ENCODE measurements around the gene LRRIQ3. TPM values are rescaled to one million over a fixed set of nuclear protein-coding genes. Genes with fewer than 3 reads are reported as not detected.

The LRRIQ3 gene
- total and polyA plus RNA-seq, 12 donors: 0.98 to 6.2 (median 1.9) TPM; not detected in 1

DNA sequence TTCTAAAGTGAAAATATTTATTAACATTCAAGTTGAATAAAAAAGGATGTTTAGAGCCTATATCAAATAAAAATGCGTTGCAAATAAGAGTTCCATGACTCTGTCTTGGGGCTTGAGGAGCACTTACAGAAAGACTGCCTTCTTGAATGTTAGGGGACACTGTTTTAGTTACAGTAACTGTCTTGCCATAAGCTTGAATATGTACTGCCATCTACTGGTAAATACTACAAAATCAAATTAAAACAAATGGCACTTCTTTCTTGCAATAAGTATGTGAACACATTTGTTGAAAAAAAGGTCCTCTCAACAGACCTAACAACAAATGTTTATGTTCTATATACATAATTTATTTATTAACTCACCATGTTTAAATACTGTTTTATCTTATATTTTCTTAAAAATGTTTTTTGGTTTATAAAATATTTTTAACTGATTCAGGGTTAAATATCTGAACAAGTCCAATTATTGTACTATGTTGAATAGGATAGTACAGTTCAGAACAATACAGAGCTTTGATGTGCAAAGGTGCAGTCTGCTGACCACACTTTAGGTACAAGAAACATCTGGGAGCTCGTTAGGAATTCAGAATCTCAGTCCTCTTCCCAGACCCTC is 199.5 kb downstream of the LRRIQ3 start:
- Histone ChIP-seq H3K9me3 (replicated peaks in 1 of 3) (no peaks in the 10 kb centered on the region), H3K36me3 (replicated peaks in 1 of 2) (no peaks in the 10 kb centered on the region), H3K27ac (no peak overlapping the region), H3K27me3 (no peaks in the 10 kb centered on the region), H3K4me1 (replicated peaks in 1 of 2) (no peaks in the 10 kb centered on the region), H3K4me3 (no peak overlapping the region)
- no peak for DNase-seq
- no peak for TF ChIP-seq POLR2A (IDR thresholded peaks at IDR 0.05)
- TF ChIP-seq, protein P1, sequence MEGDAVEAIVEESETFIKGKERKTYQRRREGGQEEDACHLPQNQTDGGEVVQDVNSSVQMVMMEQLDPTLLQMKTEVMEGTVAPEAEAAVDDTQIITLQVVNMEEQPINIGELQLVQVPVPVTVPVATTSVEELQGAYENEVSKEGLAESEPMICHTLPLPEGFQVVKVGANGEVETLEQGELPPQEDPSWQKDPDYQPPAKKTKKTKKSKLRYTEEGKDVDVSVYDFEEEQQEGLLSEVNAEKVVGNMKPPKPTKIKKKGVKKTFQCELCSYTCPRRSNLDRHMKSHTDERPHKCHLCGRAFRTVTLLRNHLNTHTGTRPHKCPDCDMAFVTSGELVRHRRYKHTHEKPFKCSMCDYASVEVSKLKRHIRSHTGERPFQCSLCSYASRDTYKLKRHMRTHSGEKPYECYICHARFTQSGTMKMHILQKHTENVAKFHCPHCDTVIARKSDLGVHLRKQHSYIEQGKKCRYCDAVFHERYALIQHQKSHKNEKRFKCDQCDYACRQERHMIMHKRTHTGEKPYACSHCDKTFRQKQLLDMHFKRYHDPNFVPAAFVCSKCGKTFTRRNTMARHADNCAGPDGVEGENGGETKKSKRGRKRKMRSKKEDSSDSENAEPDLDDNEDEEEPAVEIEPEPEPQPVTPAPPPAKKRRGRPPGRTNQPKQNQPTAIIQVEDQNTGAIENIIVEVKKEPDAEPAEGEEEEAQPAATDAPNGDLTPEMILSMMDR (IDR thresholded peaks at IDR 0.05): peak in 5 of 6 experiments; percentile 18 to 55 (median 32)
- intact Hi-C loops (cut with DNase I): no loop called here
- WGBS, 4 donors: 3 to 15% (median 9%) methylated on average over 2 of the region's 2 CpGs

GRCh38 chr1:73980324-73981040 is 217.5 kb downstream of the LRRIQ3 start:
- intact Hi-C loops (cut with DNase I): no loop called here
- WGBS, 4 donors: 39 to 47% (median 44%) methylated on average over 3 of the region's 3 CpGs
- H3K4me3 ChIP-seq: no peak overlapping the region
- no peak overlapping the region for H3K27ac ChIP-seq
- TF ChIP-seq, protein P1 (IDR thresholded peaks at IDR 0.05): no peak
- no peak for TF ChIP-seq POLR2A (IDR thresholded peaks at IDR 0.05)
- H3K9me3 ChIP-seq (replicated peaks in 1 of 3): no peaks in the 10 kb centered on the region
- peak in 1 of 7 donors; percentile 1 for DNase-seq
- H3K27me3 ChIP-seq: no peaks in the 10 kb centered on the region
- H3K36me3 ChIP-seq (replicated peaks in 1 of 2): no peaks in the 10 kb centered on the region
- H3K4me1 ChIP-seq (replicated peaks in 1 of 2): no peaks in the 10 kb centered on the region

GRCh38 chr1:73979684-73980083 is 218.3 kb downstream of the LRRIQ3 start:
- intact Hi-C loops (cut with DNase I): no loop called here
- TF ChIP-seq POLR2A (IDR thresholded peaks at IDR 0.05): no peak

DNA sequence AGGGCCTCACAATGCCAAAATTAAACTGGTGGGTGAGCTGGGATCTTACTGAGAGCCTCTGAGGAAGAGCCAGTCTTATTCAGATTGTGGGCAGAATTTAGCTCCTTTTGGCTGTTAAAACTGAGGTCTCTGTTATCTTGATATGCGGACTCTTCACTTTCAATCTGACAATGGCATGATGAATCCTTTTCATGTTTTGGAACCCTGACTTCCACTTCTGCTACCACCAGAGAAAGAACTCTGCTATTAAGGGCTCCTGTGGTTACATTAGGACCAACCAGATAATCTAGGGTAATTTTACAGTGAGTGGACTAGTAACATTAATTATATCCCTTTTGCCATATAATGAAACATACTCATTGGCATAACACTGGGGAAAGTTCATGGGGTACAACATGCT is 219.0 kb downstream of the LRRIQ3 start:
- TF ChIP-seq, protein P1 (IDR thresholded peaks at IDR 0.05): no peak
- no peak for TF ChIP-seq POLR2A (IDR thresholded peaks at IDR 0.05)
- 91 to 94% (median 93%) methylated on average over 1 of the region's 1 CpG for WGBS, 4 donors
- no peaks in the 10 kb centered on the region for H3K36me3 ChIP-seq (replicated peaks in 1 of 2)
- no peak overlapping the region for H3K4me3 ChIP-seq
- H3K27ac ChIP-seq: no peak overlapping the region
- H3K27me3 ChIP-seq: no peaks in the 10 kb centered on the region
- intact Hi-C loops (cut with DNase I): no loop called here
- DNase-seq: no peak
- no peaks in the 10 kb centered on the region for H3K4me1 ChIP-seq (replicated peaks in 1 of 2)
- no peaks in the 10 kb centered on the region for H3K9me3 ChIP-seq (replicated peaks in 1 of 3)

More at GRCh38 chr1:73979684-73980083, 218.3 kb downstream of the LRRIQ3 start:
- no peaks in the 10 kb centered on the region for H3K9me3 ChIP-seq (replicated peaks in 1 of 3)
- H3K27ac ChIP-seq: no peak overlapping the region
- WGBS, 4 donors: 79 to 95% (median 84%) methylated on average over 2 of the region's 2 CpGs
- H3K4me1 ChIP-seq (replicated peaks in 1 of 2): no peaks in the 10 kb centered on the region
- no peak overlapping the region for H3K4me3 ChIP-seq
- H3K36me3 ChIP-seq (replicated peaks in 1 of 2): no peaks in the 10 kb centered on the region
- no peak for DNase-seq
- H3K27me3 ChIP-seq: no peaks in the 10 kb centered on the region

Other genes starting within 250 kb of the LRRIQ3 start
- 10 to 100 TPM in 8 of 9 donors, 1 to 10 TPM in 1; 9.1 to 26.5 (median 22.4) TPM for gene FPGT, start 66 bp upstream of the LRRIQ3 start, total RNA-seq
- 10 to 100 TPM in 1 of 3 donors, 1 to 10 TPM in 2; 5.2 to 17.2 (median 6.9) TPM for gene FPGT, start 66 bp upstream of the LRRIQ3 start, polyA plus RNA-seq
- 1 to 10 TPM in 8 of 9 donors, under 1 TPM in 1; 0.88 to 2.9 (median 1.9) TPM for gene TNNI3K, start 37.2 kb upstream of the LRRIQ3 start, total RNA-seq
- 1 to 10 TPM; 2.3 to 7.9 (median 7.8) TPM for gene TNNI3K, start 37.2 kb upstream of the LRRIQ3 start, polyA plus RNA-seq